ENCODE measurements around the gene MBL2.

GRCh38 chr10:52780391-52781155, 8.0 kb upstream of the MBL2 start:
- TF ChIP-seq POLR2A (IDR thresholded peaks at IDR 0.05) = no peak
- TF ChIP-seq, protein P1, sequence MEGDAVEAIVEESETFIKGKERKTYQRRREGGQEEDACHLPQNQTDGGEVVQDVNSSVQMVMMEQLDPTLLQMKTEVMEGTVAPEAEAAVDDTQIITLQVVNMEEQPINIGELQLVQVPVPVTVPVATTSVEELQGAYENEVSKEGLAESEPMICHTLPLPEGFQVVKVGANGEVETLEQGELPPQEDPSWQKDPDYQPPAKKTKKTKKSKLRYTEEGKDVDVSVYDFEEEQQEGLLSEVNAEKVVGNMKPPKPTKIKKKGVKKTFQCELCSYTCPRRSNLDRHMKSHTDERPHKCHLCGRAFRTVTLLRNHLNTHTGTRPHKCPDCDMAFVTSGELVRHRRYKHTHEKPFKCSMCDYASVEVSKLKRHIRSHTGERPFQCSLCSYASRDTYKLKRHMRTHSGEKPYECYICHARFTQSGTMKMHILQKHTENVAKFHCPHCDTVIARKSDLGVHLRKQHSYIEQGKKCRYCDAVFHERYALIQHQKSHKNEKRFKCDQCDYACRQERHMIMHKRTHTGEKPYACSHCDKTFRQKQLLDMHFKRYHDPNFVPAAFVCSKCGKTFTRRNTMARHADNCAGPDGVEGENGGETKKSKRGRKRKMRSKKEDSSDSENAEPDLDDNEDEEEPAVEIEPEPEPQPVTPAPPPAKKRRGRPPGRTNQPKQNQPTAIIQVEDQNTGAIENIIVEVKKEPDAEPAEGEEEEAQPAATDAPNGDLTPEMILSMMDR (IDR thresholded peaks at IDR 0.05) = no peak

All from esophagus squamous epithelium (tissue), 4 donors.